ENCODE measurements around the gene FHOD1.

Gene FHOD1

DNA sequence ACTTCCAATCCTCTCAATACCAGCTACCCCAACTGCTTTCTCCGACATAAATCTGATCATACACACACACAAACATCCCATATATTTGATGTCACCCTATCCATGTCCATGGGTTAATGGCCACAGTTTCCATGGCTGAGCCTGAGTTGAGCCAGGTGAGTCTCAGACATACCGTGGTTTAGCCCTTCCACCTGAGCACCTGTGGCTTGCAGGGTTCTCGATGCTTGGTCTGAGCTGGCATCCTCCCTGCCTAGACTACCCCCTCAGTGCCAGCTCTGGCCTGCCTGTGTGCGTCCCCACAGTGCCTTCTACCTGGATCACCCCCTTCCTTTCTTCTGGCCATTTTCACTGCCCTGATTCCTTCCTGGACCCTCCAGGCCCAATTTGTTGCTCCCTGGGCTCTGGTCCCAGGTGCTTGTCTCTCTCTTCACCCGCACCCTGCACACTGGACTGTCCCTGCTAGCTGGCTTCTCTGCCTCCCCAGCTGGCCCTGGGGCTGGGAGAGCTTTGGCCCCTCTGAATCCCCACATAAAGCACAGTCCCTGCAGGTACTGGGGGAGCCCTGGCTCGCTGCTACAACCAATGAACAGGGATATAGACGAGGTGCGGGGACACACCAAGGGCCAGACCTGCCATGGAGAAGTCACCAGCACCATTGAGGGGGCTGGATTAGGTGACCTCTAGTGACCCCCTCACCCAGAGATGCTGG lies 41.0 kb downstream of the FHOD1 start:
- DNase-seq, result no peak

DNA sequence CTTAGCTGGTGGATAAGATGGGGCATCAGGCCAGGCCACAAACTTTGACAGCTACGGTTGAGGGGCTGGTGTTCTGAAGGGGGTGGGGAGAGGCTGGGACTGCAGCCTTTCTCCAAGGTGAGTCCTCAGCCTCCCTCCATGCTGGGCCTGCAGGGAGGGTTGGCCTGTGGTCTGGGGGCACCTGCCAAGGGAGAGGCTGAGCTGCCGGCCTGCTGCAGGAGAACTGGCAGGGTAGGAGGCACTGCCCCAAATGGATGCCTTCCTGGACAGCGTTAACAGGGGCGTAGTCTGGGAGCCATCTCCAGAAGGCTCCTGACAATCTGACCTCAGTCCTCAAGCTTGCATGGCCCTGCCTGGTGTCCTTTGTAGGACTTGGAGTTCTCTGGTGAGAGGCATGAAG lies 43.2 kb downstream of the FHOD1 start:
- DNase-seq, result no peak

DNA sequence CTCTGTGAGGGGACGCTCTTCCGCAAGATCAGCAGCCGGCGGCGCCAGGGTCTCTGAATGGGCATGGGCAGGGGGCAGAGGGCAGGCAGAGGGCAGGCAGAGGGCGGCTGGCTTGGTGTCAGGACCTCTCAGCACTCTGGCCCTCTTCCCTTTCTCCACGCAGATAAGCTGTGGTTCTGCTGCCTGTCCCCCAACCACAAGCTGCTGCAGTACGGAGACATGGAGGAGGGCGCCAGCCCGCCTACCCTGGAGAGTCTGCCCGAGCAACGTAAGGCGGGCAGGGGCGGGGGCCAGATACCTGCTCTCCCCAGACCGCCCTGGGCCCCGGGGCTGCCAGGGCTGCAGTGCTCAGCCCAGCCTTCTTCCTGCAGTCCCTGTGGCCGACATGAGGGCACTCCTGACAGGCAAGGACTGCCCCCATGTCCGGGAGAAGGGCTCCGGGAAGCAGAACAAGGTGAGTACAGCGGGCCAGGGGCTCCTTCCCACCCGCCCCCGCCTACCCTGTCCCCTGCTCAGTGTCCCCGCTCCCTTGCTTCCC lies 44.3 kb downstream of the FHOD1 start:
- no peak for DNase-seq

GRCh38 chr16:67202426-67202825 lies 44.9 kb downstream of the FHOD1 start:
- DNase-seq, result no peak

GRCh38 chr16:67201411-67202345 lies 45.6 kb downstream of the FHOD1 start:
- DNase-seq, result no peak

- DNase-seq, result no peak
Observed at GRCh38 chr16:67200491-67200890, 46.8 kb downstream of the FHOD1 start.

DNA sequence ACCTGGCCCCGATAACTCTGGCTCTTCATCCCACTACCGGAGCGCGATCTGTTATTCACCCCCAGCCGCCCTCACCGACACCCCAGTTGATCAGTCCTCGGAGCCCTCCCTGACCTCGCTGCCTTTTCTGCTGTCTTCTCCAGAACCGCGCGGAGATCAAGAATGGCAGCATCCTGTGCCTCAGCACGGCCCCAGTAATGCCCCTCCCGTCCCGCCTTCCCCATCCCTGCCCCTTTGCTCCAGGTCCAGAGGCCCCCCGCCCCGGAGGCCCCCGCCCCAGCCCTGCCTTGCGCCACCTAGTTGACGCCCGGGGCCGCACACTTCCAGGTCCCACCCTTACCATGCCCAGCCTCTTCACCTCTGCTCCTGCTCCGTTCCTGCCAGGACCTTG lies 47.5 kb downstream of the FHOD1 start:
- DNase-seq, result no peak

GRCh38 chr16:67199011-67199807 lies 48.1 kb downstream of the FHOD1 start, which contains the start of gene ELMO3:
Gene ELMO3, plus strand, starts transcription at chr16:67199131. Its CDS starts 196 bp downstream, at chr16:67199327.
- DNase-seq, result no peak

- no peak for DNase-seq
Observed at GRCh38 chr16:67198238-67198734, 49.0 kb downstream of the FHOD1 start.

GRCh38 chr16:67197704-67198103 lies 49.6 kb downstream of the FHOD1 start:
- DNase-seq, result no peak

GRCh38 chr16:67196881-67197280 lies 50.4 kb downstream of the FHOD1 start:
- no peak for DNase-seq

GRCh38 chr16:67195676-67196075 lies 51.6 kb downstream of the FHOD1 start:
- no peak for DNase-seq

GRCh38 chr16:67194260-67194659 lies 53.0 kb downstream of the FHOD1 start:
- DNase-seq, result no peak

DNA sequence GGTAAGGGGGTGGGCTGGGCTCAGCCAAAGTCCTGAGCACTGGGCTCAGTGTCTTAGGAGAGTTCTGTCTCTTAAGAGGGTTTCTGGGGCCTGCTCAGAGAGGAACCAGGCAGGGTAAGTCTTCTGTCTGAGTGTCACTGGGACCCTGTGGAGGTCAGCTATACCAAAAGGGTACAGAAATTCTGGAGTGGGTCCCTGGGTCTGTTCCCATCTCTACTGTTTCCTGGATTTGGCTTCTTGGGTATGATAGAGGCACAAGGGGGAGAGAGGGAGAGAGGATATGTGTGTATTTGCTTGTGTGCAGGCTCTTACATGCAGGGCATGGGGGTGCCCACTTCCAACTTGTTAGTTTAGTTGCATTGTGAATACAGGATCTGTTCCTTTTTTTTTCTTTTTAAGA lies 53.7 kb downstream of the FHOD1 start:
- DNase-seq, result no peak

DNA sequence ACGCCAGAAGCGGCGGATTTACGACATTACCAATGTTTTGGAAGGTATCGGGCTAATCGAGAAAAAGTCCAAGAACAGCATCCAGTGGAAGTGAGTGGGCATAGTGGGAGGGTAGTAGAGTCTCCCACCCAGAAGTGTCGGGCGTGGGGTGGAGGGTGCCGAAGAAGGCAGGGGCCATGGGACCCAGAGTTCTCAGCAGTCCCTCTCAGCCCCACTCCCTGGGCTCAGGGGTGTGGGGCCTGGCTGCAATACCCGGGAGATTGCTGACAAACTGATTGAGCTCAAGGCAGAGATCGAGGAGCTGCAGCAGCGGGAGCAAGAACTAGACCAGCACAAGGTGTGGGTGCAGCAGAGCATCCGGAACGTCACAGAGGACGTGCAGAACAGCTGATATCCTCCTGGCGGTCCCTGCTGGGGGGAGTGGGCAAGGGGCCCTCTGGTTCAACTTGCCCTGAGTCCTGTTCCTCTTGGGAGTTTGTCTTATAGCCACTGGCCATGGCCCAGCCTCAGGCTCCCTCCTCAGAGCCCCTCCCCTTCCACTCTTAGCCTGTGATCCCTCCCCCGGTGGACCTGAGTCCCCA lies 54.4 kb downstream of the FHOD1 start:
- no peak for DNase-seq

- DNase-seq, result no peak
Observed at GRCh38 chr16:67191995-67192681, 55.1 kb downstream of the FHOD1 start, which contains the start of gene E2F4. Gene E2F4, plus strand, starts transcription at chr16:67192155. Its CDS starts 73 bp downstream, at chr16:67192228.

GRCh38 chr16:67191411-67191994 lies 55.8 kb downstream of the FHOD1 start:
- no peak for DNase-seq

- DNase-seq, result no peak
Observed at GRCh38 chr16:67190448-67191399, 56.6 kb downstream of the FHOD1 start.

DNA sequence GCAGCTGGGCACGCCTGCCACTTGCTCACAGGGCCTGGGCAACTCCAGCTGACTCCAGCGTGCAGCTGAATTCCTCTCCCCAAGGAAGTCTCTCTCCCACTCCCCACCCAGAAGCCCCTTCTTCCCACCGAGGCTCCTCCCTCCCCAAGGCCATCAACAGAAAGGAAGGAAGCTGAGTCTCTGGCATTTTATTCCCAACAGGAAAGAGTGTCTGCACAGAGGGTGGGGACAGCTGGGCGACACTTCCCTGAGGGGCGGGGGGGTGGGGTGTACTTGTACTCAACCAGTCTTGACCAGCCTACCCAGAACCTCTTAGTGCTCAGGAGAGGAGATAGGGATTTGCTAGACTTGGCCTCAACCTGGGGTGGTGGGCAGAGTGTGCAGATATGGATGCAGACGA lies 57.2 kb downstream of the FHOD1 start, which contains the start of gene EXOC3L1:
TSS of gene EXOC3L1 (minus strand) at position 96 of the 400 bp plus-strand sequence. CDS start 460 bp downstream, outside the sequence.
- DNase-seq, result no peak

DNA sequence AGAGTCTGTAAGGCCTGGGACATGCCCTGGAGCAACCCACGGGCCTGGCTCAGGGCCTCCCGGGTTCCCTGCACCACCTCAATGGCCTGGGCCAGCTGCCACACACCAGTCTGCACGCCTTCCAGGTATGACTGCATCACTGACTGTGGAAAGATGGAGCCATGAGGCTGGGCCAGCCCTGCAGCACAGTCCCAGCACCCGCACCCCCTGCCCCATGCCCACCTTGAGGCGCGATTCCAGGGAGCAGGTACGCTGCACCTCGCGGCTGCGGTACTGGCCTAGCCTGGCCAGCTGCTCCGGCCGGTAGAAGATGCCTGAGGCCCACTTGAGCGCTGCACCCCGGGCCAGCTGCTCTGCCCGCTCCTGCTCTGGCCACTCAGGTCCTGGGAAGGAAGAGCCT lies 58.5 kb downstream of the FHOD1 start:
- no peak for DNase-seq

Measured in NCI-H1417 treated with DMSO at 0.1 percent for 48 hours (cell line).